HEK293 (cell line): Measurements from ENCODE around the gene ASAP2.

ENCODE experiments used
- BCL11B ChIP-seq: fragments of 450-650 bp; formaldehyde crosslinking; IDR thresholded peaks from 2 replicates; pipeline ENCODE4 v1.5.1; 2016; ENCODE audit warnings: low read depth, missing biosample characterization, missing genetic modification characterization
- KLF10 ChIP-seq: fragments of 450-650 bp; IDR thresholded peaks from 2 replicates; pipeline ENCODE4 v1.5.1; 2018; ENCODE audit warnings: missing biosample characterization, mild to moderate bottlenecking, missing genetic modification characterization
- KLF7 ChIP-seq: fragments of 450-650 bp; formaldehyde crosslinking; IDR thresholded peaks from 2 replicates; pipeline ENCODE4 v1.5.1; 2016; ENCODE audit warnings: missing biosample characterization, missing genetic modification characterization, borderline replicate concordance
- KLF9 ChIP-seq: fragments of 450-650 bp; formaldehyde crosslinking; IDR thresholded peaks from 2 replicates; pipeline ENCODE4 v1.5.1; 2016; ENCODE audit warnings: missing biosample characterization, missing genetic modification characterization, low read depth
- MZF1 ChIP-seq: fragments of 450-650 bp; formaldehyde crosslinking; IDR thresholded peaks from 2 replicates; pipeline ENCODE4 v1.5.1; 2017; ENCODE audit warnings: missing biosample characterization, missing genetic modification characterization, borderline replicate concordance
- WT1 ChIP-seq: fragments of 450-650 bp; formaldehyde crosslinking; IDR thresholded peaks from 2 replicates; pipeline ENCODE4 v1.5.1; 2016; ENCODE audit warnings: missing biosample characterization, missing genetic modification characterization
- YY1 ChIP-seq: fragments of 450-650 bp; formaldehyde crosslinking; IDR thresholded peaks from 2 replicates; pipeline ENCODE4 v1.5.1; 2018; ENCODE audit warnings: missing biosample characterization, missing genetic modification characterization
- YY2 ChIP-seq: fragments of 450-650 bp; formaldehyde crosslinking; IDR thresholded peaks from 2 replicates; pipeline ENCODE4 v1.5.1; 2016; ENCODE audit warnings: missing biosample characterization, missing genetic modification characterization
- ZBTB6 ChIP-seq: fragments of 450-650 bp; formaldehyde crosslinking; IDR thresholded peaks from 2 replicates; pipeline ENCODE4 v1.5.1; 2017; ENCODE audit warnings: missing biosample characterization, missing genetic modification characterization
- ZFHX2 ChIP-seq: fragments of 450-650 bp; formaldehyde crosslinking; conservative IDR thresholded peaks from 2 replicates; pipeline ENCODE4 v1.5.1; 2016; ENCODE audit warnings: missing biosample characterization, missing genetic modification characterization
- ZFP3 ChIP-seq: fragments of 450-650 bp; formaldehyde crosslinking; IDR thresholded peaks from 2 replicates; pipeline ENCODE4 v1.5.1; 2016; ENCODE audit warnings: low read depth, missing biosample characterization, missing genetic modification characterization
- ZNF133 ChIP-seq: fragments of 450-650 bp; formaldehyde crosslinking; IDR thresholded peaks from 2 replicates; pipeline ENCODE4 v1.5.1; 2016; ENCODE audit warnings: missing biosample characterization, missing genetic modification characterization
- ZNF140 ChIP-seq: fragments of 450-650 bp; formaldehyde crosslinking; IDR thresholded peaks from 2 replicates; pipeline ENCODE4 v1.5.1; 2016; ENCODE audit warnings: missing biosample characterization, missing genetic modification characterization
- ZNF146 ChIP-seq: fragments of 450-650 bp; formaldehyde crosslinking; IDR thresholded peaks from 2 replicates; pipeline ENCODE4 v1.5.1; 2016; ENCODE audit warnings: missing biosample characterization, missing genetic modification characterization
- ZNF18 ChIP-seq: fragments of 450-650 bp; formaldehyde crosslinking; IDR thresholded peaks from 2 replicates; pipeline ENCODE4 v1.5.1; 2016; ENCODE audit warnings: missing biosample characterization, missing genetic modification characterization
- ZNF184 ChIP-seq: fragments of 450-650 bp; IDR thresholded peaks from 2 replicates; pipeline ENCODE4 v1.5.1; 2018; ENCODE audit warnings: missing biosample characterization, mild to moderate bottlenecking, missing genetic modification characterization
- ZNF202 ChIP-seq: fragments of 450-650 bp; formaldehyde crosslinking; IDR thresholded peaks from 2 replicates; pipeline ENCODE4 v1.5.1; 2016; ENCODE audit warnings: missing biosample characterization, missing genetic modification characterization, borderline replicate concordance
- ZNF24 ChIP-seq: fragments of 450-650 bp; formaldehyde crosslinking; IDR thresholded peaks from 2 replicates; pipeline ENCODE4 v1.5.1; 2016; ENCODE audit warnings: missing biosample characterization, missing genetic modification characterization
- ZNF26 ChIP-seq: fragments of 450-650 bp; formaldehyde crosslinking; IDR thresholded peaks from 2 replicates; pipeline ENCODE4 v1.5.1; 2016; ENCODE audit warnings: missing biosample characterization, missing genetic modification characterization
- ZNF335 ChIP-seq: fragments of 450-650 bp; formaldehyde crosslinking; conservative IDR thresholded peaks from 2 replicates; pipeline ENCODE4 v1.5.1; 2016; ENCODE audit warnings: missing biosample characterization, missing genetic modification characterization
- ZNF354C ChIP-seq: fragments of 450-650 bp; formaldehyde crosslinking; IDR thresholded peaks from 2 replicates; pipeline ENCODE4 v1.5.1; 2016; ENCODE audit warnings: missing biosample characterization, missing genetic modification characterization, low read depth, borderline replicate concordance
- ZNF394 ChIP-seq: fragments of 450-650 bp; formaldehyde crosslinking; IDR thresholded peaks from 2 replicates; pipeline ENCODE4 v1.5.1; 2016; ENCODE audit warnings: missing biosample characterization, missing genetic modification characterization, mild to moderate bottlenecking, moderate library complexity, borderline replicate concordance
- ZNF501 ChIP-seq: fragments of 450-650 bp; formaldehyde crosslinking; IDR thresholded peaks from 2 replicates; pipeline ENCODE4 v1.5.1; 2016; ENCODE audit warnings: missing biosample characterization, missing genetic modification characterization
- ZNF530 ChIP-seq: fragments of 450-650 bp; formaldehyde crosslinking; IDR thresholded peaks from 2 replicates; pipeline ENCODE4 v1.5.1; 2016; ENCODE audit warnings: low read depth, missing biosample characterization, missing genetic modification characterization
- ZNF555 ChIP-seq: fragments of 450-650 bp; formaldehyde crosslinking; conservative IDR thresholded peaks from 2 replicates; pipeline ENCODE4 v1.5.1; 2017; ENCODE audit warnings: missing biosample characterization, mild to moderate bottlenecking, missing genetic modification characterization, inconsistent platforms
- ZNF561 ChIP-seq: fragments of 450-650 bp; IDR thresholded peaks from 2 replicates; pipeline ENCODE4 v1.5.1; 2018; ENCODE audit warnings: missing biosample characterization, missing genetic modification characterization, borderline replicate concordance
- ZNF629 ChIP-seq: fragments of 450-650 bp; formaldehyde crosslinking; IDR thresholded peaks from 2 replicates; pipeline ENCODE4 v1.5.1; 2017; ENCODE audit warnings: missing biosample characterization, missing genetic modification characterization
- ZNF670 ChIP-seq: fragments of 450-650 bp; formaldehyde crosslinking; IDR thresholded peaks from 2 replicates; pipeline ENCODE4 v1.5.1; 2016; ENCODE audit warnings: missing biosample characterization, missing genetic modification characterization, low read depth
- ZNF768 ChIP-seq: fragments of 450-650 bp; formaldehyde crosslinking; IDR thresholded peaks from 2 replicates; pipeline ENCODE4 v1.5.1; 2018; ENCODE audit warnings: missing biosample characterization, mild to moderate bottlenecking, missing genetic modification characterization
- ZNF777 ChIP-seq: fragments of 450-650 bp; formaldehyde crosslinking; IDR thresholded peaks from 2 replicates; pipeline ENCODE4 v1.5.1; 2017; ENCODE audit warnings: missing biosample characterization, missing genetic modification characterization, borderline replicate concordance
- ZNF830 ChIP-seq: fragments of 450-650 bp; IDR thresholded peaks from 2 replicates; pipeline ENCODE4 v1.5.0; 2018; ENCODE audit warnings: missing biosample characterization, missing genetic modification characterization, low read depth, mild to moderate bottlenecking, moderate library complexity
- ZXDB ChIP-seq: fragments of 450-650 bp; formaldehyde crosslinking; IDR thresholded peaks from 2 replicates; pipeline ENCODE4 v1.5.1; 2016; ENCODE audit warnings: missing biosample characterization, missing genetic modification characterization
- TF ChIP-seq, protein P1 (sequence below): fragments of 450-650 bp; formaldehyde crosslinking; IDR thresholded peaks from 2 replicates; pipeline ENCODE4 v1.5.1; 2016; ENCODE audit warnings: missing biosample characterization, missing genetic modification characterization

Gene ASAP2

GRCh38 chr2:9423100-9423921, 216.7 kb downstream of the ASAP2 start, which contains the start of the genes CPSF3 and ITGB1BP1 (continued):
- TF ChIP-seq ZNF202 (tag by site-specific recombination) (no peak), ZNF184 (tag by site-specific recombination) (no peak), KLF7 (tag by site-specific recombination) (peak; percentile 98), ZNF555 (tag by site-specific recombination) (no peak), ZNF777 (no peak), ZNF530 (tag by site-specific recombination) (no peak), ZNF24 (0 out of 2 replicates have a peak, but pooled peaks have one; percentile 14), YY2 (peak; percentile 33; the same call in 1 of the 2 replicates), ZXDB (tag by site-specific recombination) (peak; percentile 78), ZNF335 (tag by site-specific recombination) (peak; percentile 28), ZNF768 (tag by site-specific recombination) (no peak), ZNF354C (tag by site-specific recombination) (no peak), ZNF830 (tag by site-specific recombination) (no peak), ZNF18 (no peak), ZBTB6 (tag by site-specific recombination) (peak; percentile 38; the same call in 1 of the 2 replicates), ZNF133 (tag by site-specific recombination) (no peak), WT1 (tag by site-specific recombination) (no peak; the same call in 1 of the 2 replicates), KLF9 (peak; percentile 96), ZNF394 (tag by site-specific recombination) (peak; percentile 84), ZNF670 (tag by site-specific recombination) (no peak), ZNF140 (tag by site-specific recombination) (no peak), ZNF561 (tag by site-specific recombination) (peak; percentile 85), ZNF629 (tag by site-specific recombination) (peak; percentile 67; the same call in 1 of the 2 replicates), ZFHX2 (tag by site-specific recombination) (peak; percentile 97), MZF1 (tag by site-specific recombination) (no peak), ZNF26 (tag by site-specific recombination) (no peak), ZNF146 (peak; percentile 19; the same call in 1 of the 2 replicates), YY1 (tag by site-specific recombination) (no peak), KLF10 (tag by site-specific recombination) (peak; percentile 97), ZFP3 (tag by site-specific recombination) (no peak), ZNF501 (tag by site-specific recombination) (peak; percentile 76), BCL11B (tag by site-specific recombination) (no peak)
- TF ChIP-seq, protein P1, sequence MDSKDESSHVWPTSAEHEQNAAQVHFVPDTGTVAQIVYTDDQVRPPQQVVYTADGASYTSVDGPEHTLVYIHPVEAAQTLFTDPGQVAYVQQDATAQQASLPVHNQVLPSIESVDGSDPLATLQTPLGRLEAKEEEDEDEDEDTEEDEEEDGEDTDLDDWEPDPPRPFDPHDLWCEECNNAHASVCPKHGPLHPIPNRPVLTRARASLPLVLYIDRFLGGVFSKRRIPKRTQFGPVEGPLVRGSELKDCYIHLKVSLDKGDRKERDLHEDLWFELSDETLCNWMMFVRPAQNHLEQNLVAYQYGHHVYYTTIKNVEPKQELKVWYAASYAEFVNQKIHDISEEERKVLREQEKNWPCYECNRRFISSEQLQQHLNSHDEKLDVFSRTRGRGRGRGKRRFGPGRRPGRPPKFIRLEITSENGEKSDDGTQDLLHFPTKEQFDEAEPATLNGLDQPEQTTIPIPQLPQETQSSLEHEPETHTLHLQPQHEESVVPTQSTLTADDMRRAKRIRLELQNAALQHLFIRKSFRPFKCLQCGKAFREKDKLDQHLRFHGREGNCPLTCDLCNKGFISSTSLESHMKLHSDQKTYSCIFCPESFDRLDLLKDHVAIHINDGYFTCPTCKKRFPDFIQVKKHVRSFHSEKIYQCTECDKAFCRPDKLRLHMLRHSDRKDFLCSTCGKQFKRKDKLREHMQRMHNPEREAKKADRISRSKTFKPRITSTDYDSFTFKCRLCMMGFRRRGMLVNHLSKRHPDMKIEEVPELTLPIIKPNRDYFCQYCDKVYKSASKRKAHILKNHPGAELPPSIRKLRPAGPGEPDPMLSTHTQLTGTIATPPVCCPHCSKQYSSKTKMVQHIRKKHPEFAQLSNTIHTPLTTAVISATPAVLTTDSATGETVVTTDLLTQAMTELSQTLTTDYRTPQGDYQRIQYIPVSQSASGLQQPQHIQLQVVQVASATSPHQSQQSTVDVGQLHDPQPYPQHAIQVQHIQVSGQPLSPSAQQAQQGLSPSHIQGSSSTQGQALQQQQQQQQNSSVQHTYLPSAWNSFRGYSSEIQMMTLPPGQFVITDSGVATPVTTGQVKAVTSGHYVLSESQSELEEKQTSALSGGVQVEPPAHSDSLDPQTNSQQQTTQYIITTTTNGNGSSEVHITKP (tag by site-specific recombination) = peak; percentile 36; the same call in 1 of the 2 replicates
